ENCODE measurements around the gene ATP2C2. TPM values are rescaled to one million over a fixed set of nuclear protein-coding genes. Genes with fewer than 3 reads are reported as not detected.
A peak's percentile ranks its signal among the peaks of the same experiment; 100 is the strongest.

The ATP2C2 gene
- total RNA-seq, 2 donors from 2014 or later, result 2.0 to 2.6 TPM

- Histone ChIP-seq H3K9ac (ENCODE audit: extremely low read depth, low read length, poor library complexity, severe bottlenecking) (no peak overlapping the region), H3K4me1 (ENCODE audit: control insufficient read depth, insufficient read depth, low read length) (no peaks in the 10 kb centered on the region), H3K9me3 (ENCODE audit: control insufficient read depth, low read length) (peaks cover 21% of the 10 kb centered on the region), H3K36me3 (ENCODE audit: control insufficient read depth, insufficient read depth, low read length) (peaks cover 55% of the 10 kb centered on the region), H3K27ac (ENCODE audit: low read depth, low read length) (no peak overlapping the region), H3K27me3 (ENCODE audit: control insufficient read depth, insufficient read depth, low read length, poor library complexity, severe bottlenecking) (no peaks in the 10 kb centered on the region), H3K4me3 (ENCODE audit: low read length) (no peak overlapping the region)
- no peak for TF ChIP-seq CTCF (conservative IDR thresholded peaks at IDR 0.05)
- Mint-ChIP-seq H3K4me1 (no peaks in the 10 kb centered on the region), H3K27ac (no peak overlapping the region), H3K27me3 (ENCODE audit: insufficient read depth) (no peaks in the 10 kb centered on the region), H3K9me3 (peaks cover 20% of the 10 kb centered on the region), H3K36me3 (ENCODE audit: low read depth) (peaks cover 60% of the 10 kb centered on the region), H3K4me3 (no peak overlapping the region)
- DNase-seq, result no peak
- 78 to 83% methylated on average over 6 to 8 of the region's 8 CpGs for WGBS, 2 experiments (ENCODE audit: insufficient coverage in 1 of 2, insufficient read length in 1 of 2)
Measured at GRCh38 chr16:84489131-84489530, 120.8 kb downstream of the ATP2C2 start.

DNA sequence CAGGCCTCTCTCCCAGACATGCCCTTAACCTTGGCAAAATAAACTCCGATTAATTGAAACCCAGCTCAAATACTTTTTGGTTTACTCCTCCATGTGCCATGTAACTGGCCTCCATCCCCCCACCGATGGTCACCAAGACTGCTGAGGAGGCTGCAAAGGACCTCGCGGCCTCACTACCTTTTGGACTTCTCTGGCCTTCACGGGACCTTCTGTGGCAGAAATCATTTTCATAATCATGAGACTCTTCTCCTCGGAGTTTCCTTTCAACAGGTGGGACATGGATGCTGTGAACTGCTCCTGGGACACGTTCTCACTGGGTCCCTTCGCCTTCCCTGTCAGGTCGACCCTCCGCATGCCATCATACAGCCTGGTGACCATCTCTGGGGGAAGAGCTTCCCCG lies 127.2 kb downstream of the ATP2C2 start:
- DNase-seq, result peak; percentile 10
- 93 to 97% methylated on average over 10 to 11 of the region's 11 CpGs for WGBS, 2 experiments (ENCODE audit: insufficient coverage in 1 of 2, insufficient read length in 1 of 2)
- H3K27me3 Mint-ChIP-seq (ENCODE audit: insufficient read depth), result no peaks in the 10 kb centered on the region
- Histone ChIP-seq H3K9ac (ENCODE audit: extremely low read depth, low read length, poor library complexity, severe bottlenecking) (no peak overlapping the region), H3K9me3 (ENCODE audit: control insufficient read depth, low read length) (peaks cover 29% of the 10 kb centered on the region), H3K27me3 (ENCODE audit: control insufficient read depth, insufficient read depth, low read length, poor library complexity, severe bottlenecking) (no peaks in the 10 kb centered on the region), H3K36me3 (ENCODE audit: control insufficient read depth, insufficient read depth, low read length) (peaks cover 56% of the 10 kb centered on the region), H3K4me3 (ENCODE audit: low read length) (no peak overlapping the region), H3K4me1 (ENCODE audit: control insufficient read depth, insufficient read depth, low read length) (no peaks in the 10 kb centered on the region), H3K27ac (ENCODE audit: low read depth, low read length) (no peak overlapping the region)
- H3K36me3 Mint-ChIP-seq (ENCODE audit: low read depth), result peaks cover 81% of the 10 kb centered on the region
- H3K27ac Mint-ChIP-seq, result no peak overlapping the region
- peaks cover 32% of the 10 kb centered on the region for H3K9me3 Mint-ChIP-seq
- no peak for TF ChIP-seq CTCF (conservative IDR thresholded peaks at IDR 0.05)
- H3K4me3 Mint-ChIP-seq, result no peak overlapping the region
- no peaks in the 10 kb centered on the region for H3K4me1 Mint-ChIP-seq

DNA sequence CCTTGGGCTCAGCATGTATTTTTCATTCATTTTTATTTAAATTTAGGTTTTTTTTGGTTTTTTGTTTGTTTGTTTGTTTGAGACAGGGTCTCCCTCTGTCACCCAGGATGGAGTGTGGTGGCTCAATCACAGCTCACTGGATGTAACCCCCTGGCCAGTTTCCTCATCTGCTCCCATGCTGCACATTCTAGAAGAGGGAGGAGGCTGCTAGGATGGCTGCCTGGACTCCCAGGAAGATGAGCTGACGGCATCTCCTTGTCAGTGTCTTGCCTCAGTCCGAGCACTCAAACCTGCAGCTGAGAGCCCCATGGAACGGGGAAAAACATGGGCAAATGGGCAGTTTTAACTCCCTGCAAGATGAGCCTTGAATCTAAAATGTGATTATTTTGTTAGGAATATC lies 128.7 kb downstream of the ATP2C2 start:
- peaks cover 26% of the 10 kb centered on the region for H3K9me3 Mint-ChIP-seq
- no peaks in the 10 kb centered on the region for H3K4me1 Mint-ChIP-seq
- no peaks in the 10 kb centered on the region for H3K27me3 Mint-ChIP-seq (ENCODE audit: insufficient read depth)
- H3K36me3 ChIP-seq (ENCODE audit: control insufficient read depth, insufficient read depth, low read length), result peaks cover 43% of the 10 kb centered on the region
- no peak for TF ChIP-seq CTCF (conservative IDR thresholded peaks at IDR 0.05)
- H3K36me3 Mint-ChIP-seq (ENCODE audit: low read depth), result peaks cover 71% of the 10 kb centered on the region
- WGBS, 2 experiments (ENCODE audit: insufficient coverage in 1 of 2, insufficient read length in 1 of 2), result 79 to 97% methylated on average over 2 to 3 of the region's 3 CpGs
- peaks cover 27% of the 10 kb centered on the region for H3K9me3 ChIP-seq (ENCODE audit: control insufficient read depth, low read length)
- H3K4me1 ChIP-seq (ENCODE audit: control insufficient read depth, insufficient read depth, low read length), result no peaks in the 10 kb centered on the region
- no peak overlapping the region for H3K9ac ChIP-seq (ENCODE audit: extremely low read depth, low read length, poor library complexity, severe bottlenecking)
- no peak overlapping the region for H3K4me3 ChIP-seq (ENCODE audit: low read length)
- no peaks in the 10 kb centered on the region for H3K27me3 ChIP-seq (ENCODE audit: control insufficient read depth, insufficient read depth, low read length, poor library complexity, severe bottlenecking)
- H3K4me3 Mint-ChIP-seq, result no peak overlapping the region
- H3K27ac ChIP-seq (ENCODE audit: low read depth, low read length), result no peak overlapping the region
- peak; percentile 10 for DNase-seq
- no peak overlapping the region for H3K27ac Mint-ChIP-seq
